Upper lobe of left lung (tissue), 4 donors: ENCODE results near the gene ZNF418.

Source experiments
- POLR2A ChIP-seq, 4 donors: fragments of 450-650 bp; IDR thresholded peaks; one replicate each; pipeline ENCODE4 v1.5.1; 2016 to 2017; ENCODE audit warnings: antibody characterized with exemption in 4 of 4, mild to moderate bottlenecking in 2 of 4
- TF ChIP-seq, protein P1 (sequence below), 6 experiments: fragments of 450-650 bp in 4 of 6; fragments of 200-600 bp in 2 of 6; sonication (generic) in 2 of 6; IDR thresholded peaks; one replicate each; pipeline ENCODE4 v1.5.1; 2016 to 2019; ENCODE audit warnings: antibody characterized with exemption in 6 of 6

DNA sequence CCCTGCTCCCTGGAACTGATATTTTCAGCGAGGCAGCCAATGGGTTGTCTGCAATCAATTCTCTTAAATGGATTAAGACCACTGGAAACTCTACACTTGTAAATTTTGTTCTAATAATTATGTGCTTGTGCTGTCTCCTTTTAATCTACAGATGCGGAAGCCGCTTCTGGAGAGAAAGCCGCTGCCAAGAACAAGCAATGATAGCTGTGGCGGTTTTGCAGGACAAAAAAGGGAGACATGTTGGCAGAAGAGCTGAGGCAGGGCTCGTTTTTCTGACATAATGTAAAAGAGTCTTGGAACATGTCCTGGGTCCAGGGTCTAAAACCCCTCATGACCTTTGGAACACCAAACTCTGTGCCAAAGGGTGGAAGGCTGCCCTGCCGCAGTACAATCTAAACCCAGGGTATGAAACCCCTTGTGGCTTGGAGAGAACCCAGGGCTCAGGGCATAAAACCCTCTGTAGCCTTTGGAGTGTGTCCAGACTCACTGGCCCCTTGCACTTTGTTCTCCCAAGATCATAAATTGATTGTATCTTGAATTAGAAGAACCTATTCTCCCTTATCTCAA is 31.5 kb downstream of the ZNF418 start:
- TF ChIP-seq, protein P1, sequence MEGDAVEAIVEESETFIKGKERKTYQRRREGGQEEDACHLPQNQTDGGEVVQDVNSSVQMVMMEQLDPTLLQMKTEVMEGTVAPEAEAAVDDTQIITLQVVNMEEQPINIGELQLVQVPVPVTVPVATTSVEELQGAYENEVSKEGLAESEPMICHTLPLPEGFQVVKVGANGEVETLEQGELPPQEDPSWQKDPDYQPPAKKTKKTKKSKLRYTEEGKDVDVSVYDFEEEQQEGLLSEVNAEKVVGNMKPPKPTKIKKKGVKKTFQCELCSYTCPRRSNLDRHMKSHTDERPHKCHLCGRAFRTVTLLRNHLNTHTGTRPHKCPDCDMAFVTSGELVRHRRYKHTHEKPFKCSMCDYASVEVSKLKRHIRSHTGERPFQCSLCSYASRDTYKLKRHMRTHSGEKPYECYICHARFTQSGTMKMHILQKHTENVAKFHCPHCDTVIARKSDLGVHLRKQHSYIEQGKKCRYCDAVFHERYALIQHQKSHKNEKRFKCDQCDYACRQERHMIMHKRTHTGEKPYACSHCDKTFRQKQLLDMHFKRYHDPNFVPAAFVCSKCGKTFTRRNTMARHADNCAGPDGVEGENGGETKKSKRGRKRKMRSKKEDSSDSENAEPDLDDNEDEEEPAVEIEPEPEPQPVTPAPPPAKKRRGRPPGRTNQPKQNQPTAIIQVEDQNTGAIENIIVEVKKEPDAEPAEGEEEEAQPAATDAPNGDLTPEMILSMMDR (IDR thresholded peaks at IDR 0.05): no peak
- TF ChIP-seq POLR2A (IDR thresholded peaks at IDR 0.05): no peak
